WTC11 (cell line): Measurements from ENCODE around the gene FAM110A. TPM values are rescaled to one million over a fixed set of nuclear protein-coding genes. Genes with fewer than 3 reads are reported as not detected.
"Not testable (repeated sequence)": the region's sequence is repeated elsewhere in the genome, so short reads cannot be mapped to it uniquely, and the experiment has no call there.

Experiments used
- ATAC-seq: fragments of 200-7000 bp; cut with Tn5 transposase; 2 replicates; pipeline ENCODE4 v1.10.0; 2021; ENCODE audit warnings: mild to moderate bottlenecking, moderate library complexity
- CTCF ChIA-PET: fragments of 300-600 bp; sonication (Branson Sonifier 250); formaldehyde crosslinking; loops from one replicate; lab custom pipeline; 2021; ENCODE audit warnings: antibody characterized with exemption; lab: Charles Lee
- POLR2A ChIA-PET: fragments of 350-600 bp; sonication (Branson Sonifier 250); formaldehyde crosslinking; loops from one replicate; lab custom pipeline; 2021; ENCODE audit warnings: antibody characterized with exemption; lab: Charles Lee
- DNase-seq: peaks from one replicate; pipeline ENCODE4 v3.0.0; 2021; ENCODE audit warnings: low spot score
- H3K27ac Mint-ChIP-seq: 2 replicates; pipeline ENCODE4 v1.8.0; 2021; ENCODE audit warnings: mixed read lengths
- H3K27me3 Mint-ChIP-seq: 2 replicates; pipeline ENCODE4 v1.8.0; 2021; ENCODE audit warnings: low read depth, mild to moderate bottlenecking, moderate library complexity, mixed read lengths
- H3K36me3 Mint-ChIP-seq: 2 replicates; pipeline ENCODE4 v1.8.0; 2021; ENCODE audit warnings: mixed read lengths
- H3K4me1 Mint-ChIP-seq: 2 replicates; pipeline ENCODE4 v1.8.0; 2022; ENCODE audit warnings: mixed read lengths
- H3K4me3 Mint-ChIP-seq: 2 replicates; pipeline ENCODE4 v1.8.0; 2021; ENCODE audit warnings: mild to moderate bottlenecking, moderate library complexity, mixed read lengths
- H3K9me3 Mint-ChIP-seq: 2 replicates; pipeline ENCODE4 v1.8.0; 2021; ENCODE audit warnings: mixed read lengths
- E2F1 ChIP-seq: sonication (generic); formaldehyde crosslinking; IDR thresholded peaks from 2 replicates; pipeline ENCODE4 v1.8.0; 2022; ENCODE audit warnings: mild to moderate bottlenecking, missing genetic modification reagents
- E2F4 ChIP-seq: sonication (generic); formaldehyde crosslinking; IDR thresholded peaks from 2 replicates; pipeline ENCODE4 v1.8.1; 2022; ENCODE audit warnings: low read depth, mild to moderate bottlenecking, moderate library complexity, missing genetic modification reagents, borderline replicate concordance
- ETV6 ChIP-seq: sonication (generic); formaldehyde crosslinking; IDR thresholded peaks from 2 replicates; pipeline ENCODE4 v1.8.1; 2022; ENCODE audit warnings: mild to moderate bottlenecking, missing genetic modification reagents
- FOXJ3 ChIP-seq: sonication (generic); formaldehyde crosslinking; IDR thresholded peaks from 2 replicates; pipeline ENCODE4 v1.9.0; 2021; ENCODE audit warnings: missing genetic modification reagents, mild to moderate bottlenecking, borderline replicate concordance
- FOXK1 ChIP-seq: sonication (generic); formaldehyde crosslinking; IDR thresholded peaks from 2 replicates; pipeline ENCODE4 v1.8.0; 2022; ENCODE audit warnings: mild to moderate bottlenecking, moderate library complexity, missing genetic modification reagents
- GRHL2 ChIP-seq: fragments of 250-450 bp; sonication (Bioruptor Pico); IDR thresholded peaks from 2 replicates; pipeline ENCODE4 v1.8.0; 2022; ENCODE audit warnings: mild to moderate bottlenecking, moderate library complexity; ENCODE audit not compliant: insufficient replicate concordance, severe bottlenecking
- HMGA2 ChIP-seq: fragments of 250-450 bp; sonication (Bioruptor Pico); IDR thresholded peaks from 2 replicates; pipeline ENCODE4 v1.4.0; 2021; ENCODE audit warnings: mild to moderate bottlenecking, moderate library complexity
- JAZF1 ChIP-seq: fragments of 250-450 bp; sonication (Bioruptor Pico); IDR thresholded peaks from 2 replicates; pipeline ENCODE4 v1.9.0; 2021; ENCODE audit warnings: moderate library complexity, mild to moderate bottlenecking, inconsistent platforms
- NFE2L1 ChIP-seq: sonication (generic); formaldehyde crosslinking; IDR thresholded peaks from 2 replicates; pipeline ENCODE4 v1.8.1; 2023; ENCODE audit warnings: missing genetic modification reagents
- OVOL2 ChIP-seq: fragments of 250-450 bp; sonication (Bioruptor Pico); IDR thresholded peaks from 2 replicates; pipeline ENCODE4 v1.9.0; 2021; ENCODE audit warnings: mild to moderate bottlenecking, borderline replicate concordance
- SMAD4 ChIP-seq: sonication (generic); formaldehyde crosslinking; IDR thresholded peaks from 2 replicates; pipeline ENCODE4 v1.8.0; 2022; ENCODE audit warnings: mild to moderate bottlenecking, missing genetic modification reagents
- SP1 ChIP-seq: sonication (generic); formaldehyde crosslinking; conservative IDR thresholded peaks from 2 replicates; pipeline ENCODE4 v1.8.1; 2022; ENCODE audit warnings: missing genetic modification reagents
- STAT6 ChIP-seq: sonication (generic); formaldehyde crosslinking; conservative IDR thresholded peaks from 2 replicates; pipeline ENCODE4 v1.8.1; 2023; ENCODE audit warnings: mild to moderate bottlenecking, low read depth, missing genetic modification reagents, moderate library complexity
- TCF7 ChIP-seq: sonication (generic); formaldehyde crosslinking; IDR thresholded peaks from 2 replicates; pipeline ENCODE4 v1.8.0; 2022; ENCODE audit warnings: mild to moderate bottlenecking, low read depth, missing genetic modification reagents, moderate library complexity
- ZNF396 ChIP-seq: fragments of 250-450 bp; sonication (Bioruptor Pico); IDR thresholded peaks from 2 replicates; pipeline ENCODE4 v1.8.0; 2021; ENCODE audit warnings: mild to moderate bottlenecking, moderate library complexity, borderline replicate concordance
- ZNF423 ChIP-seq: fragments of 250-450 bp; sonication (Bioruptor Pico); IDR thresholded peaks from 2 replicates; pipeline ENCODE4 v2.1.2; 2022; ENCODE audit warnings: mild to moderate bottlenecking, moderate library complexity
- ZNF532 ChIP-seq: fragments of 250-450 bp; sonication (Bioruptor Pico); IDR thresholded peaks from 2 replicates; pipeline ENCODE4 v1.9.0; 2021; ENCODE audit warnings: mild to moderate bottlenecking, borderline replicate concordance
- total RNA-seq: library from RNA; stranded (reverse); gene quantifications from 3 replicates; pipeline ENCODE4 v1.2.3, GENCODE V29; 2021

FAM110A gene
- total RNA-seq, 1 experiment from 2014 or later: 18.8 TPM

- no peak for TF ChIP-seq E2F1 (CRISPR knock-in tag)
- no peak for TF ChIP-seq FOXJ3 (CRISPR knock-in tag)
- TF ChIP-seq OVOL2 (CRISPR knock-in tag): no peak
- no peak for TF ChIP-seq TCF7 (CRISPR knock-in tag)
- no peak for TF ChIP-seq ETV6 (CRISPR knock-in tag)
- TF ChIP-seq SMAD4 (CRISPR knock-in tag): no peak
- TF ChIP-seq NFE2L1 (CRISPR knock-in tag): no peak
- TF ChIP-seq JAZF1 (CRISPR knock-in tag): no peak
- TF ChIP-seq SP1 (CRISPR knock-in tag): no peak
- TF ChIP-seq STAT6: no peak
- no peak for TF ChIP-seq ZNF532 (CRISPR knock-in tag)
- no peak for TF ChIP-seq ZNF396 (CRISPR knock-in tag)
These were observed 13.4 kb downstream of the FAM110A start (continued) for GRCh38 chr20:846894-847278.

GRCh38 chr20:848193-848592 is 14.7 kb downstream of the FAM110A start:
- Mint-ChIP-seq H3K36me3 (no peaks in the 10 kb centered on the region; the same call in 1 of the 2 replicates), H3K4me1 (peaks cover 29% of the 10 kb centered on the region), H3K9me3 (no peaks in the 10 kb centered on the region), H3K27ac (no peak overlapping the region), H3K4me3 (no peak overlapping the region), H3K27me3 (no peaks in the 10 kb centered on the region; the same call in 1 of the 2 replicates)
- TF ChIP-seq ZNF532 (CRISPR knock-in tag): no peak
- no peak for TF ChIP-seq HMGA2 (CRISPR knock-in tag)
- TF ChIP-seq TCF7 (CRISPR knock-in tag): no peak
- no peak for TF ChIP-seq GRHL2 (CRISPR knock-in tag)
- no peak for TF ChIP-seq E2F4 (CRISPR knock-in tag)
- TF ChIP-seq FOXK1: no peak
- TF ChIP-seq ZNF423 (CRISPR knock-in tag): no peak
- TF ChIP-seq ETV6 (CRISPR knock-in tag): no peak
- CTCF ChIA-PET: interaction anchor here (0.7 to 1.5 kb wide), 3 partner anchors 14 to 64 kb away, joined by 3 to 4 read pairs (median 4); no protein-coding TSS in a partner anchor
- POLR2A ChIA-PET: interaction anchor here (0.7 kb wide), 1 partner anchor 17 kb away, joined by 7 read pairs; no protein-coding TSS in a partner anchor
- DNase-seq (no peak), ATAC-seq (no peak)

- H3K4me3 Mint-ChIP-seq, H3K36me3 Mint-ChIP-seq, POLR2A ChIA-PET, H3K9me3 Mint-ChIP-seq, ATAC-seq, H3K27me3 Mint-ChIP-seq, DNase-seq, H3K27ac Mint-ChIP-seq: not testable (repeated sequence)
- CTCF ChIA-PET: interaction anchor here (0.7 to 0.9 kb wide), 2 partner anchors 12 to 15 kb away, joined by 3 read pairs; no protein-coding TSS in a partner anchor
- peaks cover 26% of the 10 kb centered on the region for H3K4me1 Mint-ChIP-seq
These were observed 15.2 kb downstream of the FAM110A start for GRCh38 chr20:848731-849130.
